ENCODE data around the gene PGM5. TPM values are rescaled to one million over a fixed set of nuclear protein-coding genes. Genes with fewer than 3 reads are reported as not detected.

The PGM5 gene
- total and polyA plus RNA-seq, 3 donors from 2014 or later: 9.3 to 19.4 (median 10.4) TPM

DNA sequence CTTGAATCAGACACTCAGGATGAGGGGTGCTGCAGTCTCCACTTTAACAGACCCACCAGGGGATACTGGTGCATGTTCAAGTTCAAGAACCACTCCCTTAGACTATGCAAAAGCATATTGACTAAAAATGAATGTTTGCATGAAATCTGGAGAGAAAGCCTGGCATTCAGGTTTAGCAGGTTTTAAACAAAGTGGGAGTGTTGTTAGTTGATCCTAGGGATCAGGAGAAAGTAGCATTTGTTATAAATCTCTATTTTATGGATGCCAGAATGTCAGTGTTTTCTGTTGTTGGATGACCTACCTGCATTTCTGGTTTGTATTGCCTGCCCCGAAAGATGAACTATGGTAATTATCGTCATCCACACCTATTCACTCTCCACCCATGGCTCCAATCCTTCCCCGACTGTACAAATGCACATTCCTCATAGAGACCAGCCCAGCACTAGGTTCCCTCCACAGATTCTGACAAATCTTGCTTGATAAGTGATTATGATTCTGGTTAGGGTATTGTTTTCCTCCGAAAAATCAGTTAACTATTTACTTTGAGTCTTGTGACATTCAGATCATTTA is 167.0 kb downstream of the PGM5 start:
- no peak overlapping the region for H3K27ac ChIP-seq
- intact Hi-C loops (cut with DNase I; ENCODE audit: low total_unique reads): no loop called here
- WGBS, 2 donors: 94 to 96% methylated on average over 4 of the region's 4 CpGs

DNA sequence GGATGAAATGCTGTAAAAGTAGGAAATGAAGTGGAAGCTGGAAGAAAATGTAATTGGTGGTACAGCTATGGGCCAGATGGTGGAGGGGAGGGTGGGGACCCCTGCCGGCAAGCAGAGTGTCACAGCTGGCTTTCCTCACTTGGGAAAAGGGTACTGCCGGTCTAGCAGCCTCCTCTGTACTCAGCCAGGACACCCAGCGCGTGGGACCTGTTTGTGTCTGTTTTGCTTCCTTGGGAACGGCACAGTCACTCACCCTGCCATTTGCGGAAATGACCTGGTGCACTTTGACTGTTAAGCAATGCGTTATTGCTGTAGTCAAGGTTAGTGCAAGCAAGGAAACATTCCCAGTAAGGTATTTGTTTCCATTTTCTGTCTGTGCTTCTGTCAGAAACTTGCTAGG is 174.2 kb downstream of the PGM5 start:
- TF ChIP-seq, protein P1, sequence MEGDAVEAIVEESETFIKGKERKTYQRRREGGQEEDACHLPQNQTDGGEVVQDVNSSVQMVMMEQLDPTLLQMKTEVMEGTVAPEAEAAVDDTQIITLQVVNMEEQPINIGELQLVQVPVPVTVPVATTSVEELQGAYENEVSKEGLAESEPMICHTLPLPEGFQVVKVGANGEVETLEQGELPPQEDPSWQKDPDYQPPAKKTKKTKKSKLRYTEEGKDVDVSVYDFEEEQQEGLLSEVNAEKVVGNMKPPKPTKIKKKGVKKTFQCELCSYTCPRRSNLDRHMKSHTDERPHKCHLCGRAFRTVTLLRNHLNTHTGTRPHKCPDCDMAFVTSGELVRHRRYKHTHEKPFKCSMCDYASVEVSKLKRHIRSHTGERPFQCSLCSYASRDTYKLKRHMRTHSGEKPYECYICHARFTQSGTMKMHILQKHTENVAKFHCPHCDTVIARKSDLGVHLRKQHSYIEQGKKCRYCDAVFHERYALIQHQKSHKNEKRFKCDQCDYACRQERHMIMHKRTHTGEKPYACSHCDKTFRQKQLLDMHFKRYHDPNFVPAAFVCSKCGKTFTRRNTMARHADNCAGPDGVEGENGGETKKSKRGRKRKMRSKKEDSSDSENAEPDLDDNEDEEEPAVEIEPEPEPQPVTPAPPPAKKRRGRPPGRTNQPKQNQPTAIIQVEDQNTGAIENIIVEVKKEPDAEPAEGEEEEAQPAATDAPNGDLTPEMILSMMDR (IDR thresholded peaks at IDR 0.05): no peak
- TF ChIP-seq POLR2A (IDR thresholded peaks at IDR 0.05): no peak
- peaks cover 4% of the 10 kb centered on the region for H3K4me1 ChIP-seq
- H3K9me3 ChIP-seq: no peaks in the 10 kb centered on the region
- no peaks in the 10 kb centered on the region for H3K36me3 ChIP-seq (ENCODE audit: low read depth, missing control alignments)
- intact Hi-C loops (cut with DNase I; ENCODE audit: low total_unique reads): no loop called here
- WGBS, 2 donors: 62% methylated on average over 7 of the region's 7 CpGs
- no peak for DNase-seq
- H3K27me3 ChIP-seq: no peaks in the 10 kb centered on the region
- H3K4me3 ChIP-seq: no peak overlapping the region
- H3K27ac ChIP-seq: no peak overlapping the region

More for the DNA sequence above, 167.0 kb downstream of the PGM5 start:
- DNase-seq: no peak
- no peaks in the 10 kb centered on the region for H3K36me3 ChIP-seq (ENCODE audit: low read depth, missing control alignments)
- TF ChIP-seq, protein P1 (IDR thresholded peaks at IDR 0.05): no peak
- no peak for TF ChIP-seq POLR2A (IDR thresholded peaks at IDR 0.05)
- peaks cover 4% of the 10 kb centered on the region for H3K4me1 ChIP-seq
- H3K4me3 ChIP-seq: no peak overlapping the region
- no peaks in the 10 kb centered on the region for H3K9me3 ChIP-seq
- H3K27me3 ChIP-seq: no peaks in the 10 kb centered on the region

DNA sequence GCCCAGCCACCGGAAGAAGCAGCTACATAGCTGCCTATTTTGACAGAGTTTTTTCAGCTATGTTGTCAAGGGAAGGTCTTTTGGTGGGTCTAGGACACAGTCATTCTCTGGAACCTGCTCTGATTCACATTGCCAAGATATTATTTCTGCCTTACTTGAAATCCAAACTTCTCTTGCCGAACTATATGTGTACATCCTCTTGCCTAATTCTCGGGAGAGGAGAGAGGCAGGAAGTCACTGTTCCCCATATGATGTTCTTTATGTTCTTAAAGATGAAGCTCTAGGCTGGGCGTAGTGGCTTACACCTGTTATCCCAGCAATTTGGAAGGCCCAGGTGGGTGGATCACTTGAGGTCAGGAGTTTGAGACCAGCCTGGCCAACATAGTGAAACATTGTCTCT is 175.7 kb downstream of the PGM5 start:
- TF ChIP-seq POLR2A (IDR thresholded peaks at IDR 0.05): no peak
- TF ChIP-seq, protein P1 (IDR thresholded peaks at IDR 0.05): no peak
- no peak for DNase-seq
- WGBS, 2 donors: 91 to 92% methylated on average over 4 of the region's 4 CpGs
- intact Hi-C loops (cut with DNase I; ENCODE audit: low total_unique reads): no loop called here
- Histone ChIP-seq H3K36me3 (ENCODE audit: low read depth, missing control alignments) (no peaks in the 10 kb centered on the region), H3K27ac (no peak overlapping the region), H3K9me3 (no peaks in the 10 kb centered on the region), H3K4me1 (peaks cover 4% of the 10 kb centered on the region), H3K27me3 (no peaks in the 10 kb centered on the region), H3K4me3 (no peak overlapping the region)

DNA sequence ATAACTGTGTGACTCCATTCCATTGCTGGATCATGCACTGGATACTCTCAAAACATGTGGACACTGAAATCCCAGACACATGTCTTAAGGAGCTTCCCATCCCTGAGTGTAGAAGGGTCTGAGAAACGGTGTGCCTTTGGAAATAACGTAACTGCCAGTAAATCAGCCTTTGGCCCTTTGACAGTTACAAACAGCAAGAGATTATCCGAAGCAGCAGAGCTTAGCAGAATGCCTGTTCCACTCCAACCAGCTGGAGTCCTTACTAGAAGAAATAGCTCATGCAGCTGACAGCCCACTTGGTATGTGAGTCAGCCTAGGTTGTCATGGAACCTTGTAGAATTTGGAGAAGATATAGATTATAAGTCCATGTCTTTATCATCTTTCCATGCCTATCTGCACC is 177.3 kb downstream of the PGM5 start:
- Histone ChIP-seq H3K27me3 (no peaks in the 10 kb centered on the region), H3K4me1 (no peaks in the 10 kb centered on the region), H3K36me3 (ENCODE audit: low read depth, missing control alignments) (no peaks in the 10 kb centered on the region), H3K27ac (no peak overlapping the region), H3K4me3 (no peak overlapping the region), H3K9me3 (no peaks in the 10 kb centered on the region)
- WGBS, 2 donors: 62 to 67% methylated on average over 3 of the region's 3 CpGs
- DNase-seq: no peak
- no peak for TF ChIP-seq POLR2A (IDR thresholded peaks at IDR 0.05)
- TF ChIP-seq, protein P1 (IDR thresholded peaks at IDR 0.05): no peak
- intact Hi-C loops (cut with DNase I; ENCODE audit: low total_unique reads): no loop called here
